RWPE2 (cell line): ENCODE data around the gene ALK.

Experiments used
- ATAC-seq: fragments of 200-7000 bp; cut with Tn5 transposase; 3 replicates; pipeline ENCODE4 v1.9.1; 2021; ENCODE audit warnings: low read depth
- DNase-seq: peaks from one replicate; pipeline ENCODE4 v3.0.0-alpha.2; 2020; ENCODE audit warnings: low spot score
- H3K27ac ChIP-seq: fragments of 450-650 bp; 2 replicates; pipeline ENCODE4 v1.5.1; 2017; ENCODE audit warnings: mild to moderate bottlenecking; ENCODE audit not compliant: poor library complexity, severe bottlenecking
- H3K27me3 ChIP-seq: fragments of 250-450 bp; sonication (Bioruptor Pico); 2 replicates; pipeline ENCODE4 v1.5.1; 2021; ENCODE audit warnings: mild to moderate bottlenecking, moderate library complexity; ENCODE audit not compliant: insufficient read depth, poor library complexity, severe bottlenecking
- H3K36me3 ChIP-seq: fragments of 250-450 bp; sonication (Bioruptor Pico); 2 replicates; pipeline ENCODE4 v1.5.1; 2020; ENCODE audit warnings: low read depth, mild to moderate bottlenecking, moderate library complexity
- H3K4me1 ChIP-seq: fragments of 250-450 bp; sonication (Bioruptor Pico); 2 replicates; pipeline ENCODE4 v1.5.1; 2021; ENCODE audit warnings: mild to moderate bottlenecking, moderate library complexity; ENCODE audit not compliant: insufficient read depth, poor library complexity, severe bottlenecking
- H3K4me3 ChIP-seq: fragments of 250-450 bp; sonication (Bioruptor Pico); 2 replicates; pipeline ENCODE4 v1.5.1; 2021; ENCODE audit warnings: mild to moderate bottlenecking, moderate library complexity; ENCODE audit not compliant: severe bottlenecking
- H3K9me3 ChIP-seq: fragments of 250-450 bp; sonication (Bioruptor Pico); 2 replicates; pipeline ENCODE4 v1.5.1; 2021; ENCODE audit warnings: mild to moderate bottlenecking, moderate library complexity; ENCODE audit not compliant: severe bottlenecking
- CTCF ChIP-seq: fragments of 450-650 bp; IDR thresholded peaks from one replicate; pipeline ENCODE4 v1.5.1; 2017; ENCODE audit warnings: mild to moderate bottlenecking, moderate library complexity; ENCODE audit not compliant: poor library complexity, severe bottlenecking

The ALK gene

GRCh38 chr2:29433128-29433527 lies 488.3 kb downstream of the ALK start:
- H3K4me3 ChIP-seq = no peak overlapping the region
- DNase-seq (no peak), ATAC-seq (no peak)
- no peaks in the 10 kb centered on the region for H3K9me3 ChIP-seq
- H3K27ac ChIP-seq = no peak overlapping the region
- H3K4me1 ChIP-seq = no peaks in the 10 kb centered on the region
- TF ChIP-seq CTCF = no peak
- H3K27me3 ChIP-seq = no peaks in the 10 kb centered on the region
- H3K36me3 ChIP-seq = no peaks in the 10 kb centered on the region

- Histone ChIP-seq H3K4me3 (no peak overlapping the region), H3K36me3 (no peaks in the 10 kb centered on the region), H3K9me3 (no peaks in the 10 kb centered on the region), H3K27me3 (no peaks in the 10 kb centered on the region), H3K4me1 (no peaks in the 10 kb centered on the region), H3K27ac (no peak overlapping the region)
- no peak for TF ChIP-seq CTCF
- ATAC-seq (no peak), DNase-seq (no peak)
Observed at GRCh38 chr2:29431485-29431884, 489.9 kb downstream of the ALK start.

- ATAC-seq = no peak
- Histone ChIP-seq H3K4me3 (no peak overlapping the region), H3K9me3 (no peaks in the 10 kb centered on the region), H3K36me3 (no peaks in the 10 kb centered on the region), H3K27me3 (no peaks in the 10 kb centered on the region), H3K4me1 (no peaks in the 10 kb centered on the region), H3K27ac (no peak overlapping the region)
- TF ChIP-seq CTCF = no peak
- no peak for DNase-seq
Observed at GRCh38 chr2:29430382-29431112, 490.8 kb downstream of the ALK start.

GRCh38 chr2:29426354-29426753 lies 495.0 kb downstream of the ALK start:
- Histone ChIP-seq H3K27me3 (no peaks in the 10 kb centered on the region), H3K9me3 (no peaks in the 10 kb centered on the region), H3K4me1 (no peaks in the 10 kb centered on the region), H3K4me3 (no peak overlapping the region), H3K36me3 (no peaks in the 10 kb centered on the region), H3K27ac (no peak overlapping the region)
- DNase-seq (no peak), ATAC-seq (no peak)
- no peak for TF ChIP-seq CTCF

GRCh38 chr2:29425866-29426265 lies 495.5 kb downstream of the ALK start:
- no peaks in the 10 kb centered on the region for H3K4me1 ChIP-seq
- DNase-seq (no peak), ATAC-seq (no peak)
- H3K36me3 ChIP-seq = no peaks in the 10 kb centered on the region
- no peak overlapping the region for H3K27ac ChIP-seq
- no peak overlapping the region for H3K4me3 ChIP-seq
- no peak for TF ChIP-seq CTCF
- H3K9me3 ChIP-seq = no peaks in the 10 kb centered on the region
- H3K27me3 ChIP-seq = no peaks in the 10 kb centered on the region
